Activated CD4-positive, alpha-beta T cell treated with anti-CD3 and anti-CD28 coated beads, Interleukin-2, amount 50 U/mL, for 16 hours (primary cell): Measurements from ENCODE around the gene DOK1.

Experiments used
- DNase-seq: peaks from one replicate; pipeline ENCODE4 v3.0.0-alpha.2; 2020

Gene DOK1

GRCh38 chr2:74571058-74571457 lies 16.5 kb downstream of the DOK1 start:
- DNase-seq: peak; percentile 61

GRCh38 chr2:74572178-74572925 lies 17.8 kb downstream of the DOK1 start:
- DNase-seq: no peak

GRCh38 chr2:74573747-74574562 lies 19.4 kb downstream of the DOK1 start:
- peak; percentile 76 for DNase-seq

- no peak for DNase-seq
Measured at GRCh38 chr2:74575320-74575719, 20.8 kb downstream of the DOK1 start.

- no peak for DNase-seq
Measured at GRCh38 chr2:74576211-74576862, 21.8 kb downstream of the DOK1 start.

GRCh38 chr2:74576863-74577229 lies 22.3 kb downstream of the DOK1 start:
- DNase-seq: no peak

GRCh38 chr2:74577448-74577847 lies 22.9 kb downstream of the DOK1 start:
- DNase-seq: peak; percentile 72

GRCh38 chr2:74578408-74578807 lies 23.9 kb downstream of the DOK1 start:
- DNase-seq: peak; percentile 35

GRCh38 chr2:74581463-74581862 lies 26.9 kb downstream of the DOK1 start:
- DNase-seq: no peak

- no peak for DNase-seq
Measured at GRCh38 chr2:74582184-74582583, 27.7 kb downstream of the DOK1 start.

- no peak for DNase-seq
Measured at GRCh38 chr2:74583504-74583903, 29.0 kb downstream of the DOK1 start.

- DNase-seq: peak; percentile 90
Measured at GRCh38 chr2:74584088-74584645, 29.6 kb downstream of the DOK1 start.

- DNase-seq: peak; percentile 51
Measured at GRCh38 chr2:74585406-74586185, 31.1 kb downstream of the DOK1 start.

- DNase-seq: peak; percentile 77
Measured at GRCh38 chr2:74587664-74588277, 33.3 kb downstream of the DOK1 start.

GRCh38 chr2:74588664-74589063 lies 34.1 kb downstream of the DOK1 start:
- DNase-seq: no peak

- no peak for DNase-seq
Measured at GRCh38 chr2:74593826-74594772, 39.6 kb downstream of the DOK1 start.

- DNase-seq: no peak
Measured at GRCh38 chr2:74596584-74596983, 42.1 kb downstream of the DOK1 start.

- no peak for DNase-seq
Measured at GRCh38 chr2:74597410-74597809, 42.9 kb downstream of the DOK1 start.

- DNase-seq: no peak
Measured at GRCh38 chr2:74599676-74600075, 45.2 kb downstream of the DOK1 start.

- DNase-seq: peak; percentile 37
Measured at GRCh38 chr2:74602586-74603281, 48.2 kb downstream of the DOK1 start.
